GM18907 (cell line): ENCODE measurements around the gene TMEM131.
"Not testable (repeated sequence)": the region's sequence is repeated elsewhere in the genome, so short reads cannot be mapped to it uniquely, and the experiment has no call there.

Source experiments
- ATAC-seq: cut with Tn5 transposase; IDR thresholded peaks from one replicate; pipeline ENCODE4 v1.9.1; 2021; ENCODE audit warnings: mild to moderate bottlenecking, moderate library complexity; ENCODE audit not compliant: unreplicated experiment

Gene TMEM131

DNA sequence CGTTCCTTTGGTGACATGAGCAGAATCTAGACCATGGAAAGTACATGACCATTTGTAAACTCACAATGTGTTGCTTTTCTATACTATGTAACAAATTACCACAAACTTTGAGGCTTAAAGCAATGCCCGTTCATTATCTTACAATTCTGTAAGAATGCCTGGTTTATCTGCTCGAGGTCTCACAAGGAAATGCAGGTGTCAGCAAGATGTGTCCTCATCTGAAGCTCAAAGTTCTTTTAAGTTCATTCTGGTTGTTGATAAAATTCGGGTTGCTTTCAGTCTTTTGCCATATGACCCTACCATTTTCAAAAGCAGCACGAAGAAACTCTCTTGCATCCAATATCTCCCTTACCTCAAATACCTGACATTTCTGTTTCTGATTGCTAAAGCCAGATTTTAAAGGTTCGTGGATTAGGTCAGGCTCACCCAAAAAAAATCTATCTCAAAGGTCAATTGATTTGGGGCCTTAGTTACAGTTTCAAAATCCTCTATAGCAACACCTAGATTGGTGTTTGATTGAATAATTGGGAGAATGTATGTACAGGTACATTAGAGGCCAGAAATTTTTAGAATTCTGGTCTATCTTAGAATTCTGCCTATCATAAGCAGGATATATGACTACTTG, 125.9 kb downstream of the TMEM131 start:
- no peak for ATAC-seq

DNA sequence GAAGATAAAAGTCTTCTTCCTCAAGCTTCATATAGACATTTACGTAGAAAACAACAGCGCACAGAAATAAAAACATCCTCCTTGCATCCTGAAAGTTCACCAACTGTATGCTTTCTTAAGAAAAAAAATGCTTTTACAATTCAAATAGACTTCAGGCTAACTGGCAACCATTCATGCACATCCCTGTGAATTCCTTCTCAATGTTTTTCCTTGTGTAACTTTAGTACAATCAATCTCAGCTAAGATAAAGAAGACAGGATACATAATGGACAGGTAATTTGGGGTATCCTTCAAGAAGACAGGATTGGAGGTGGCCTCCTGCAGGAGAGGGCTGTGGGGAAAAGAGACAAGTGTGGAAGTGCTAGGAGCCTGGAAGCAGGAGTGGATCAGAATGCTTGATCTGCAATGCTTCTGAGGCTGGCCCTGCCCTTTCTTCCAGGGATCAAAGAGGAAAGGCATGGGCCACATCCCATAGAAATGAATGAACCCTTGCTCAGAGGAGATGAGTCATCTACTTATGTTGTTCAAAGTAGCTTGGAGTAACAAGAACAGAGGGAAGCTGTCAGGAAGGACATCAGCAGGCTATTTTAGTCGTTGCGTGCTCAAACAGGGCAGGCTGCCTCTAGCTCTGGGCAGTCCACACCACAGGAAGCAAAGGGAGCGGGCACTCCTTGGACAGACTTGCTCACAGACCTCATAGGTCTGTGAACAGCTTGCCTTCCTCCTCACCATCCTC, 126.6 kb downstream of the TMEM131 start:
- no peak for ATAC-seq

DNA sequence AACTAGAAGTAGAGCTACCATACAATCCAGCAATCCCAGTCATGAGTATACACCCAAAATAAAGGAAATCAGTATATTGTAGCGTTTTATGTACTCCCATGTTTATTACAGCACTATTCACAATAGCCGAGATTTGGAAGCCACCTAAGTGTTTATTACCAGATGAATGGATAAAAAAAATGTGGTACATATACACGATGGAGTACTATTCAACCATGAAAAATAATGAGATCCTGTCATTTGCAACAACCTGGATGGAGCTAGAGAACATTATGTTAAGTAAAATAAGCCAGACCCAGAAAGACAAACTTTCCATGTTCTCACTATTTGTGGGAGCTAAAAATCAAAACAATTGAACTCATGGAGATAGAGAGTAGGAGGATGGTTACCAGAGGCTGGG, 131.9 kb downstream of the TMEM131 start:
- no peak for ATAC-seq

GRCh38 chr2:97861177-97861576, 134.6 kb downstream of the TMEM131 start:
- no peak for ATAC-seq

- ATAC-seq, result no peak
Measured at GRCh38 chr2:97858442-97858841, 137.3 kb downstream of the TMEM131 start.

- ATAC-seq, result no peak
Measured at GRCh38 chr2:97857553-97857952, 138.2 kb downstream of the TMEM131 start.

- not testable (repeated sequence) for ATAC-seq
Measured at GRCh38 chr2:97853057-97853456, 142.7 kb downstream of the TMEM131 start.

- ATAC-seq, result no peak
Measured at GRCh38 chr2:97851172-97851571, 144.6 kb downstream of the TMEM131 start.

GRCh38 chr2:97849881-97850528, 145.7 kb downstream of the TMEM131 start:
- ATAC-seq, result no peak

DNA sequence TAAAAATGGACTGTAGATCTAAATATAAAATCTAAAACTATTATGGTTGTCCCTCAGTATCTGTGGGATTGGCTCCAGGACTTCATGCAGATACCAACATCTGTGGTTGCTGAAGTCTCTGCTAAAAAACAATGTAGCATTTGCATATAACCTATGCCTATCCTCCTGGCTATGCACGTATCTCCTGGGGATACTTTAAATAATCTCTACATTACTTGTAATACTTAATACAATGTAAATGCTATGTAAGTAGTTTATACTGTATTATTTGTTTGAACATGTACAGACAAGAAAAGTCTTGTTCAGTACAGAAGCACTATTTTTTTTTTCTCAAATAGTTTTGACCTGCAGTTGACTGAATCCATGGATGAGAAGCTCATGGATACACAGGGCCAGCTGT, 147.4 kb downstream of the TMEM131 start:
- no peak for ATAC-seq

GRCh38 chr2:97846716-97847115, 149.0 kb downstream of the TMEM131 start:
- not testable (repeated sequence) for ATAC-seq

DNA sequence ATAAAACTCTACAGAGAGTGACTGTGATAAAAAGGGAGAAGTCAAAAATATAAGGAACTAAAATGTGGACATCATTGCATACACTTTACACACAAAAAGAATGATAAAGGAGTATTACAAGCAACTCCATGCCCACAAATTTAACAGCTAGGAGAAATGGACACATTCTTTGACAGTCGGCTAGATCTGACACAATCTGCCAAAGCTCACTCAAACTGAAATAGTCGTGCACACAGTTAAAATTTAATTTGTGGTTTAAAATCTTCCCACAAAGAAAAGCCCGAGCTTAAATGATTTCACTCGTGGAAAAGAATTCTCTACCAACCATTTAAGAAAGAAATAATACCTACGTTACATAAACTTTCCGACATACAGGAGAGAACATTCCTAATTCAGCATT, 149.9 kb downstream of the TMEM131 start:
- no peak for ATAC-seq

GRCh38 chr2:97845133-97845532, 150.6 kb downstream of the TMEM131 start:
- no peak for ATAC-seq

DNA sequence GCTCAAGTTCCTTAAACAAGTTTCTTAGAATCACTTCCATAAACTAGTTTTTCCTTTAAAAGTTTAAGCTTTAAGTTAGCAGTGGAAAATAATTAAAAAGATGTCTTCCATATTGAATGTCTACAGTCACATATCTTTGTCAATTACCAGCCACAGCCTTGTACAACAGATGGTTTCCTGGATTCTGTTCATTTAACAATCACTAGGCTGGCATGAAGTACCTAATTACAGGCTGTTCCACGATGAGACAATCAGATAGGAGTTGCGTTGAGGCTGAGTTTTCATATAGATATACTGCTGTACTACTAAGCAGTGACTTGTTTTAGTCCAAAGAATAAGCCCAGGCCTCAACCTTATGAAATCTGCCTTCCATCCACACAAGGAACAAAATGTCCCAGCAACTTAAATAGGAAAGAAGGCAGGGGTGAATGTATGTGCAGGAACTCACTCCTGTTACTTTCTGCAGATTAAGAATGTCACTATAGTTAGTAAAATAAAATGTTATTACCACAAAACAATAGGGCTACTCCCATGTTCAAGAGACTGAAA, 151.4 kb downstream of the TMEM131 start:
- ATAC-seq, result no peak

- ATAC-seq, result no peak
Measured at GRCh38 chr2:97840198-97840597, 155.6 kb downstream of the TMEM131 start.

DNA sequence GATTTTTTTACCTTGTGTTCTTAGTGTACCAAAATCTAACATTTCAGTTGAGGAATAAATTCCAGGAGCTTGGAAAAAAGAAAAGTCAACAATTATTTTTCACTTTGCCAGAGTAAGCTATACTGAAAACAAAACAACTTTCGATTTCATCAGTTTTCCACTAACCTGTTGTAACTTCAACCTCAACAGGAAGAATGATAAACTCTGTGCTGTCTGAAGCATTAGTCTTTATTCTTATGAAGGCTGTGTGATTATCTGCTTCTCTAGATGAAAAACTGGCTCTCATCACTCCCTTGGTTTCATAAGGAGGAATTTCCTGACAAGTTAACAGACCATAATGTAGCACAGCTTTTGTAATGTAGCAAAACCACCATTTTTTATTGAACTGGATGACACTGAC, 161.1 kb downstream of the TMEM131 start:
- no peak for ATAC-seq

GRCh38 chr2:97831121-97831520, 164.6 kb downstream of the TMEM131 start:
- no peak for ATAC-seq

- ATAC-seq, result not testable (repeated sequence)
Measured at GRCh38 chr2:97829255-97829654, 166.5 kb downstream of the TMEM131 start.

DNA sequence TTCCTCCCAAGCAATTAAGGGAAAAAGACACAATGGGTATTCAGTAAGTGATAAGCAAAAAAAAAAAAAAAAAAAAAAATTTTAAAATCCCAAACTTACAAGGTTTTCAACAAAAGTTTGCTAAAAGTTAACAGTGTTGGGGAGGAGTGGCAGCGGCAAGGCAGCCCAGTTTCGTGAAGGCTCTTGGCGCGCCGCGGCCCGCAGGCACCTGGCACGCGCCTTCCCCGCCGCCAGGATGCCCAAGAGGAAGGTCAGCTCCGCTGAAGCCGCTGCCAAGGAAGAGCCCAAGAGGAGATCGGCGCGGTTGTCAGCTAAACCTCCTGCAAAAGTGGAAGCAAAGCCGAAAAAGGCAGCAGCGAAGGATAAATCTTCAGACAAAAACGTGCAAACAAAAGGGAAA, 168.7 kb downstream of the TMEM131 start:
- not testable (repeated sequence) for ATAC-seq

GRCh38 chr2:97826266-97826847, 169.4 kb downstream of the TMEM131 start:
- not testable (repeated sequence) for ATAC-seq

DNA sequence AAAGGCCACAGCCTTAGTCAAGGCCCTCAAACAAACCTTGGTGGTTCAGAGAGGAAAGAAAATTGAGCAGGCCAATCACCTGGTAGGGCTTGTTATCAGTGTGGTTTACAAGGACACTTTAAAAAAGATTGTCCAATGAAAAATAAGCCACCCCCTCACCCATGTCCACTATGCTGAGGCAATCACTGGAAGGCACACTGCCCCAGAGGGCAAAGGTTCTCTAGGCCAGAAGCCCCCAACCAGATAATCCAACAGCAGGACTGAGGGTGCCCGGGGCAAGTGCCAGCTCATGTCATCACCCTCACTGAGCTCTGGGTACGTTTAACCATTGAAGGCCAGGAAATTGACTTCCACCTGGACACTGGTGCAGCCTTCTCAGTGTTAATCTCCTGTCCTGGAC, 171.7 kb downstream of the TMEM131 start:
- not testable (repeated sequence) for ATAC-seq
